SKM-1 treated with dmso at 0.1 percent for 144 hours (cell line): ENCODE data around the gene SUPT3H.
A peak's percentile ranks its signal among the peaks of the same experiment; 100 is the strongest.

Experiments used
- DNase-seq: peaks from one replicate; lab custom pipeline; 2025; ENCODE audit not compliant: unreplicated experiment; lab: John Stamatoyannopoulos, UW

SUPT3H gene

DNA sequence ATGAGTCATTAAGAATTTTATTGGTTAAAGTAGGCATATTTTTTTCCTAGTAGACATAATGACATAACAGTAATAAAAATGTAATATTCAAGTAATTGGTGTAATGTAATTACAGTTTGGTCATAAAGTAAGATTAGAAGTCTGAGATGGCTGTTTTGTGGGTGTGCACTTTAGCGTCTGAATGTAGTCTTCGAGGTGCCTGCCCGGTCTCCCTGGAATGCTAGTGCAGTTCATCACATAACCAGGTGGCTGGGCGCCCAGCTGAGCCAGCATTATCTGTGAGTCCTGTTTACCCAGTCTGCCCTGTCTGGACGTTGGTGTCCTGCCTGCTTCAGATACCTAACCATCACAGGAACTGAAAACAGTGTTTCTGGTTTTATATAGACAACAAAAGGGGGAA, 571.1 kb downstream of the SUPT3H start:
- no peak for DNase-seq

DNA sequence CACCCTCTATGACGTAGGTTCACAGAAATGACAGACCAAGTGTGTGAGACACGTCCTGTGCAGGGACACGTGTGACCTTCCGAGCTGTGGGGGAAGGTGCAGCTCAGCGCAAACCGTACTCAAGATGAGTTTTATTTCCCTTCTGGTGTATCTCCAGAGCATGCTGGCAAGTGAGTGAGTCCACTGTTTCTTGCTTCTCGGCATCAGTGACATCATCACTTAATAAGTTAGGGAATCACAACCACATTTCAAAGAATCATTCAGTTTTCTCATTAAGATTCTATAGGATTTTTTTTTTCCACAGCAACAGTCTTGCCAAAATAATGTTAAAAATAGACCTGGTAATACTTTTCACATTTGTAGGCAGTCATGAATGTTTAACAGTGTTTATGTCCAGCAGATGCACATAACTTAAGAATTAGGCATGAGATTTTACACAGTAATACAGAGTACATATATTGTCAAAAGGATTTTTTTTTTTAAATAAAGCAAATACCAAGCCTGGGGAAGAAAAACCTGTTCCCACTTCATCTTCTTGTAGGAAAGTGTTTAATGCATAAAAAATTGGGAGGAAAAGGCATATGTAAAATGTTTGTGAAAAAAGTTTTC, 572.4 kb downstream of the SUPT3H start:
- no peak for DNase-seq

DNA sequence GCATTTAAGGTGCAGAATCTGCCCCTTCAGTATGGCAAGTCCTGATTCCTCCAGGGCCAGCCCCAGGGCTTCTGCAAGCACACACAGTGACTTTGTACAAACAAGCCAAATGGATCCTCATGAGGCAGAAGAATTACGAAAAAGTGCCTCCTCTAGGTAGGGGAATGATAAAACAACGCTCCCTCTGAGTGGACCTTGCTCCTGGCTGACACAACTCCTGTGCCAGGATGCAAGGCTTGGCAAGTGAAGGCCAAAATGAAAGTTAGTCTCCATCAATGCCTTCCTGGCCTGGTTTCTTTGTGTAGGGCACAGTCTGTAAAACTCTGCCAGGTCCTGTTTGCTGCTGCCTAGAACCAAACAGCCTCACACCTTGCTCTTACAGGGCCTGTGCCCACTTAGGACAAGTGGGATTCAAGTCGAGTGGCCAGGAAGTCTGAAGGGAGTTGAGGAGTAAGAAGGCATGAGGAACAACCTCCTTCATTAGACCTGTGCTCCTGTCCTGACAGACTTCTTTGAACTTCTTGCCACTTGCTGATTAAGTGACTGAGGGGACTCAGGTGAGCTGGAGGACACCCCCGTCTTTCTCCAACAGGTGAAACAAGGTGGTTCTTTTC, 573.1 kb downstream of the SUPT3H start:
- DNase-seq = no peak

DNA sequence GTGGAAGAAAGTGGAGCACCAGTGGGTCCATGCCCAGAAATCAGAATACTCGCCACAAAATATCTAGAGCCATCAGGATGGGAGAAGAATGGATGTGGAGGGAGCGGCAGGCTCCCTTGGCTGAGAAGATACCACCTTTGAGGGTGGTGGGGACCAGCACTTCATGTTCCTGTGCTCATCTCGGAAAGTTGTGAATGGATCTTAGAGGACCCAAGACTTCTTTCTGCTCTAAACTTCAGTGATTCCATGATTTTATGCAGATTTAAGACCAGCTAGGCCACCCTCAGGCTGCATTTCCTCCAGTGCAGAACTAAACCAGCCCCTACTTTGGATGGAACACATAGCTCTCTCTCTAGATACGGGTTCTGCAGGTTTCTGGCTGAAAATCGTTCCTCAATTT, 573.7 kb downstream of the SUPT3H start:
- no peak for DNase-seq

DNA sequence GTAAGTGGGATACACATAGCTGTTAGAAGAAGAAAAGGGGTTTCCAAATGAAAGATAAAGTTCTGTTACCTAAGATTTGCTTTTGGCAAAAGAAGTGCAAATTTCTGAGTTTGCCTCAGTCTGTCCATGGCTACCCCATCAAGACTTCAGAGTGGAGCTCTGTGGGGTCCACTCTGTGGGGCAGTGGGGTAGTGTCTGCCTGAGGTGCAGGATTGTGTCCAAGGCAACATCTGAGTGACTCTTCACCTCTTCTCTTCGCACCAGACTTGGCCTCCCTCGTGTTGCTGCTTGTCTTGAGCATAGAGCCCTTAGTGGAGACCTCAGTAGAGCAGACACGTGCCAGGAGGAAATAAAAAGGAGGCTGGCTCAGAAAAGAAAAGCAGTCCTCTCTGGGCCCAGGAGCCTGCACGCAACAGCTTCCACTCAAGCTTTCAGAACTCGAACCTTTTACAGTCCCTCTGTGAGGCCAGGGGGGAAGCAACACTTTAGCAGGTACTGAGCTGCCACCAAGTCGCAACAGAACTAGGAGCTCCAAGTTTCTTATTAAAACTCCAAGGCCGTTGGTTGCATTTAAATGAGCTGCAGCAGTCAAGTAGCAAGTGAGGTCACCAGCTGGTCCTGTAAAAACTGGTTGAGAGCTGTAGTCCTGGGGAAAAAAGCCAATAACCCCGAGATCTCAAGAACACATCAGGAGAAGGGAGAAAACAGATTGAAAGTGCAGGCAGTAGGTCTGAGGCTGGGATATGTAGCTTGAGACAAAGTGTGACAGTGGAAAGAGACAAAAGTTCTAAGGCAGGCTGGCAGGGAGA, 576.7 kb downstream of the SUPT3H start:
- DNase-seq = no peak

DNA sequence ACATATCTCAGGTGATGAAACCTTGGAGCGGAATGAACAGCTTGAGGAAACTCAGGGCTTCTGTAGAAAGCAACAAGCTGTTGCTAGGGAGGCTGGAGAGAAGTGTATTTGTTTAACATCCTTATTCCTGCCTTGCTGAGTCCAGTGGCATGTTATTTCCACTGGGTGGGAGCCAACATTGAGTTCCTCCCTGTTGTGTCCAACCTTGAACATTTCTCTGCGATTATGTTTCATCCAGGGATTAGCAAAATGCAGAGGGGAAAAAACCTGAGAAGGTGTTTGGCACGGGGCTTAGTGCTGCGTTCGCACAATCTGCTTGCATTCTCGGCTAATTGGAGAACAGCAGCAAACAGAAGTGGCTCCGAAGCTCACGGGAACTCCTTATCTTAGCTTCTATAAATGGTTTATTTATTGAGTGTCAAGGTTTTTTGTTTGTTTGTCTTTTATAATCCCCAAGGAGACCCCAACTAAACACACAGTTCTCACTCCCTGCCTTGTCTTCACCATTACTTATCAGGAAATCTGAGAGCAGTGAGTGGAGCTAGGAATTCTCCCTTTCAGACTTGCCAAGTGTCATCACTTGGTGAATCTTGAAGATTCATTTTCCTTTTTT, 577.5 kb downstream of the SUPT3H start:
- DNase-seq = no peak

DNA sequence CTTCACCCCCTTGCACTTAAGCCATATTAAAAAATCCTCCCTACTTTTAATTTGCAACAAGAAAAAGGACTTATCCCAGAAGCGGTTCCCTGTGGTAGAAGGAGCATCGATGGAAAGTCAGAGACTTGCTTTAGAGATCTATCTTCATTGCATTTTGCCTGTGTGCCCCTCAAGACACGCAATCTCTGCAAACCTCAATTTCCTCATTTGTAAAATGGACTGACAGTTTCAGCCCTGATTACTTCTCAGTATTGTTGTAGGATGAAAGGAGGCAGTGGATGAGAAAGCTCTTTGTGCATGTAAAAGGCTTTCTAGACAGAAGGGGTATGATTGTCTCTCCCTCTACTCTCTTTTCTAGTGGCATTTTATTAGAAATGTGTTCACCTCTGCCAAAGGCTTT, 580.0 kb downstream of the SUPT3H start:
- peak; percentile 13 for DNase-seq

DNA sequence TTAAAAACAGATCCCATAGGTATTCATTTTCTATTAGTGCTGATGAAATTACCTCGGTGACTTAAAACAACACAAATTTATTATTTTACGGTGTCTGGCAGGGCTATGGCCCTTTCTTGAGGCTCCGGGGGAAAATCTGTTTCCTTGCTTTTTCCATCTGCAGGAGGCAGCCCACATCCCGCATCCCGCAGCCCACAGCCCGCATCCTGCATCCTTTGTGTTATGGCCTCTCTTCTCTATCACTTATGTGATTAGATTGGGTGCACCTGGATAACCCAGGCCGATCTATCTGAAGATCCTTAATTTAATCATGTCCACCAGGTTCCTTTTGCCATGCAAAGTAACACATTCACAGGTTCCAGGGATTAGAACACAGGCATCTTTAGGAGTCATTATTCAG, 582.4 kb downstream of the SUPT3H start:
- no peak for DNase-seq

DNA sequence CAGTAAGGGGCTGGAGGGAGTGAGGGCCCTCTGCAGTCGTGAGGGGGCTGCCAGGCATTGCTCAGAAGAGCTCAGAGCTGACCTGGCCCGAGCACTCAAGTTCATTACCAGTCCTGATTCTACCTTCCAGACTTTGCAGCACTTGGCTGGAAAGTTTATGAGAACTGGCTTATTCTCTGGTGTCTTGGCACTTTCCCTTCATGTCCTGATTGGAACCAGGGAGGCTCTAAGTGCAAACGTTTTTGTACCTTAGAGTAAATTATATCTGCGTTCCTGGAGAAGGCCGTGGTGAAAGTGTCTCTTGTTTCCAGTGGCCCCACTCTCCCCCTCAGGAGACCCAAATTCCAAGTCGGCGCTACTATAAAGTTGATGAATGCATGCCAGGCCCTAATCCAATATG, 587.9 kb downstream of the SUPT3H start:
- no peak for DNase-seq

DNA sequence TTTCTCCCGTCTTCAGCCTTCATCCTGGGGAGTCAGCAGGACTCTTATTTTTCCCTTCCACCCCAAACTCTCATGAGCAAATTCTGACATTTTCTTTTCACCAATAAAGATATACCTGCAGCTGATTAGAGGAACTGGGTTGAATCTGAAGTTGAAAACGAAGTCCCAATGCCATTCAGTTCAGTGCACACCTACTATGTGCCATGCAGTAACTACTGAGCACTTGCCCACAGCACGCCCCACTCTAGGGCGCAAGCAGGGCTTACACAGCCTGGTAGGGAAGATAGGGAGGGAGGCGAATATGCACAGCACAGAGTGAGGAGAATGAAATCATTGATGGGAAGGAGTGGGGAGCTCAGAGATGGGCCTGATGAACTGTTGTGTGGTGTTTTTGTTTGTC, 588.7 kb downstream of the SUPT3H start:
- DNase-seq = no peak

DNA sequence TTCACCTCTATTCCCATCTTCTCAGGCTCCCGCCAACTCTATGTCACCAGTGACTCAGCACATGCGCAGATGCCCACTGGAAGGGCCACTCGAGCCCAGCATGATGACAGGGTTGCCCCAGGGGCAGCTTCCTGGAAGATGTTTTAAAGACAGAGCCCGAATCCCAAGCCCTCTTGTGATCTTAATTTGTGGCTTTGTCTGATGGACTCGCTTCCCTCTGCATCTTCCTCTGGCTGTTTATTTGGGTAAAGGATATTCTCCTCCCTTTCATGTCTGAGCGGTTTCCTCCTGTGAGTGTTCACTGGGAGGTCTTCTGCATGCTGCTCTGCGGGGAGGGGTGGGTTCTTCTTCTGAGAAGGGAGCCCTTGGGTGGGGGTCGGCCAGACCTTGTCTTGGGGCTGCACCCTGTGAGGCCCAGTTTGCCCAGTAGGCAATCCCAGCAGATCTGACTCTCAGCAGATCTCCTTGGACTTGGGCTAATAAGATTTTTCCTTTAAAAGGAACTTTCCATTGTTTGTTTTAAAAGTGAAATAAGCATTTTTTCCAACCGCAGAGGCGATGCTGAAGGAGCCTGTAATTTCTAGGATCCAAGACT, 589.2 kb downstream of the SUPT3H start:
- no peak for DNase-seq

DNA sequence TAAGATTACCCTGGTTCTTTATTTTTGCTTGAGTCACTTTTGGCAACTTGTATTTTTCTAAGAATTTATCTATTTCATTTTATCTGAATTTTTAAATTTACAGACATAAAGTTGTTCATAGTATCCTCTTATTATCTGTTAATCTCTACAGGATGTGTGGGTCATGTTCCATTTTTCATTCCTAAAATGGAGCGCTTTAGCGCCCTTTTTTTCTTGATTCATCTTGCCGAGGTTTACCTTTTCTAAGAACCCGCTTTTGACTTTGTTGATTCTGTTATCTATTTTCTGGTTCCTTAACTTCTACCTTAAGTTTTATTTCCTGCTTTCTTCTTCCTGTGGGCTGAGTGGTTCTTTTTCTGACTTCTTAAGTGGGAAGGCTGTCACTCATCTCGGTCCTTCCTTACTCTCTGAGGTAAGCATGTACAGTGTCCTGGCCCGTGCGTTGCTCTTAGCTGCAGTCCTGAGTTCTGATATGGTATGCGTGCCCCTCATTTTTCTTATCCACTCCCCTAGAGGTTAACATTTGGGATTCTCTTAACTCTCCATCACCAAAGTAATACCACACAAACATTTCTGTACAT, 590.4 kb downstream of the SUPT3H start:
- no peak for DNase-seq

DNA sequence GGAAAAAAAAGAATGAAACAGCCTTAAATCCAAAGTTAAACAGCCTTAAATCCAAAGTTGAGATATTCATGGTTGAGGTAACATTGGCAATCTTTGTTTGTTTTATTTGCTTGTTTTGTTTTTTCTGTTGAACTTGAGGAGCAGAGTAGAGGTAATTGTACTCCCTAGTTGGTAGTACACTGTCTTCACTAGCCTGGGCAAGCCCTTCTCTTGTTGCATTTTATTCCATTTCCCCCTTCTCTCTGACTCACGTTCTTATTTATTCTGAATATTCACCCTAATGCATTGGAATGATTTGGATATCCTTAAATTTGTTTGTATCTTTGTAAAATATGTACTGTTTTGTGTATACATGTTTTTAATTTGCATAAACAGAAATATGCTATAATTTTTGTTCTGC, 592.6 kb downstream of the SUPT3H start:
- DNase-seq = no peak

DNA sequence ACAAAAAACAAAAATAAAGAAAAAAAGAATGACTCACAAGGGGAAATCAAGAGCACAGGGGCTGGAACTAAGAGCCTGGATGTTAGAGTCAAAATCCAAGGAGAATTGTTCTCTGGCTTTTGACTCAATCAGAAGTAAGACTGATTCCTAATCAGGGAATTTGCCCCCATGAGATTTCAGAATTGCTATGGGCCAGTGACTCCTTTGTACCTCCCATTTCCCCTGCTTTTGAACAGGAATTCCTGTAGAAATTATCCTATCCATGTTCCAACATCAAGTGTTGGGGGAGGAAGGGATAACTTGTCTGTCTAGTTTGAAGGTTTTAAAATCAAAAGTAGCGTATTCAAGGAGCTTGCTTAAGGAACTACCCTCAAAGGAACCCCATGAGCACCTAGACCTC, 593.5 kb downstream of the SUPT3H start:
- DNase-seq = no peak

DNA sequence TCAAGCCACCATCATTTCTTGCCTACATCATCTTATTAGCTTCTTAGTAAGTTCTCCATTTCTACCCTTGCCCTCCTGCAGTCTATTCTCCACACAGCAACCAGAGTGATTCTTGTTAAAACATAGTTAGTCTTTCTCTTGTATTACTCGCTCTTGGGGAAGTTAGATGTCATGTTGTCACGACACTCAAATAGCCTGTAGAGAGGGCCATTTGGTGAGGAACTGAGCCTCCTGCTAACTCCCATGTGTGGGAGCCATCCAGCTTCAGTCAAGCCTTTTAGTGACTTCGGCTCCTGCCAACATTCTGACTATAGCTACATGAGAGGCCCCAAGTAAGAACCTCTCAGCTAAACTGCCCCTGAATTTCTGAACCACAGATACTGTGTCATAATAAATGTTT, 594.8 kb downstream of the SUPT3H start:
- no peak for DNase-seq

DNA sequence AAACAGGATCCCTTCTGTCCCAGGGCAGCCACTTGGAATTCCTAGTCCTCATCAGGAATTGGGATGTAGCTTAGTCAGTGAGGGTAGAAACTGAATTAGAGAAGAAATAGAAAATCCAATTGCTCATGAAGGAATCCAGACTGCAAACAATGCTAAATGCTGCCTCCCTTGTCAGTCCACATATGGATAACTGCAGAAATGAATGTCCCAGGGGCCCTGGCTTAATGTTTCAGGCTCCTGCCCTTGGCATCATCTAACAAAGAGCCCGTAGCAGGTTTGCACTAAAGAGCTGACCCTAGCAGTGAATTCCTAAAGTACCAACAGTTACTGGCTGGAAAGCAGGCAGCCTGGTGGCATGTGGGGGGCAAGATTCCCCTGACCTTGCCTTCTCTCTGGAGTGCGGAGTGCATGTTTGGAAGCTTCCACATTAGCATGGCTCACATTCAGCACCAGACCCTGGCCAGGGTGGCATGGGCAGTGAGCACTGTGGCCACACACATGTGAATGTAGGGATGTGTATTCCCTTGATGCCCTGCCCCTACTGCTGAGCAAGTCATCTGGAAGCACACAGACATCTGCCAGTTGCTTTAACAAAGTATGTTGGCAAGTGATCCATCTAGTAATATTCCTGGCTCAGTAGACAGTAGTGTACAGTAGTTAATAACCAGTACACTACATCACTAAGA, 595.7 kb downstream of the SUPT3H start:
- no peak for DNase-seq

DNA sequence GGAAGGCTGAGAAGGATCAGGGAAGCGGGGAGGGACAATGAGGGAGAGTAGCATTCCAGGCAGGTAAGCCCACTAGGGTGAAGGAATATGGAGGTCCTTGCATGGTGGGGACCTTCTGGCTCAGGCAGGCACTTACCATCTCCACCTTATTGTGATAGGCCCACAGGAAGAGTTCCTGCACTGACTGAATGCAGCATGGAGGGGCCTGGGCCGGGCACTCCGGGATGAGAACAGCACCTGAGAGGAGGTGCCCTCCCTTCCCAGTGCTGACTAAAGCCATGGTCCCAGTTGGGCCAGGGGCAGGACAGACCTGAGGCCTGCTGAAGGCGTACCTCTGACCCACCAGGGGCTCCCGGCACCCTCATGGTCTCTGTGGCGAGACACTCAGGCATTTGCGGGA, 597.6 kb downstream of the SUPT3H start:
- no peak for DNase-seq

DNA sequence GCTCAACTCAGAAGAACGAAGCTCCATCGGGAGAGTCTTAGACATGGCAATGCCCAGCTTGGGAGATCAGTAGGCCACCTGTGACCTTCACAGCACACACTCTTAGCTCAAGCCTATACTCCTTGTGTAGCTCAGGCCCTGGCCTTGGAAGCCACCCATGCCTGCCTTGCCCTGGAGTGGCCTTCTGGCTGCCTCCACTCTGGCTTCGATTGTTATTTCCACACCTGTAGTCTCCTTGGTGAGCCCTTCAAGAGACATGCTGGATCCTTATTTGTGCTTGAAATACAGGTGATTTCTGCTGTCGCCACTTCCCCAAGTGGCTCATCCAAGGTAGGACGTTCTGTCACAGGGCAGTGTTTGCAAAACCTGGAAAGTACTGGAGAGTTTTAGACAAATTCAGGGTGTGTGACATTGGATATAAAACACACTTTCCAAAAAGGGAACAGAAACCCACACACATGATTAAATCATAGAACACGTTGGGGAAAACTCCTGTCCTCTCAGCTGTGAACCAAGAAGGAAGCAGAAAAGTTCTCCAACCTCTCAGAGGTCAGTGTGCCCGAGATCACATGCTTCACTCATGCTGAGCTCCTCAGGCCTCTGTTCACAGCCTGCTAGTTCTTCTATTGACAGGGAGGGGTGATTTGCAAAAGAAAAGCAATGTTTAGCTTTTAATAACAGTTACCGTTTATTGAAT, 598.5 kb downstream of the SUPT3H start:
- DNase-seq = peak; percentile 6
